K562 (cell line): ENCODE measurements around the gene MAGI2. TPM values are rescaled to one million over a fixed set of nuclear protein-coding genes. Genes with fewer than 3 reads are reported as not detected.

Experiments
- ATAC-seq: fragments of 200-7000 bp; cut with Tn5 transposase; 3 replicates; pipeline ENCODE4 v1.9.1; 2020; ENCODE audit warnings: moderate library complexity
- BruUV-seq: library from RNA; stranded (reverse); fragments of 400-500 nt; replicated peaks from 2 replicates; lab custom pipeline; 2021; lab: Mats Ljungman, UMichigan
- CTCF ChIA-PET: fragments of 300-600 bp; formaldehyde crosslinking; extraction: SDS; loops from one replicate; lab custom pipeline; 2021; ENCODE audit warnings: low intra/inter-chr PET ratio; lab: Yijun Ruan, JAX
- POLR2A ChIA-PET: fragments of 300-600, 350-650 bp; sonication (Branson Sonifier 250); formaldehyde crosslinking; extraction: SDS; loops from one replicate; lab custom pipeline; 2021; ENCODE audit warnings: antibody characterized with exemption, inconsistent platforms; lab: Yijun Ruan, JAX
- DNase-seq, 4 experiments: peaks; one replicate each; pipeline versions ENCODE4 v3.0.0 to v3.0.0-alpha.2; 2011 to 2018; ENCODE audit warnings: low spot score in 3 of 4, mixed read lengths in 3 of 4; ENCODE audit errors: extremely low read depth in 1 of 4
- FAIRE-seq: peaks from 2 replicates; lab custom pipeline; 2011; peaks lifted over from hg19 to GRCh38; lab: Jason Lieb, UNC
- H2AFZ ChIP-seq: 2 replicates; pipeline ENCODE4 v1.6.0; 2011; ENCODE audit warnings: low read depth, low read length, control low read depth, inconsistent platforms
- H3K27ac ChIP-seq: fragments of 200-600 bp; 3 replicates; pipeline ENCODE4 v1.8.0; 2011; ENCODE audit warnings: low read depth, mild to moderate bottlenecking, control low read depth, inconsistent platforms, low read length, moderate library complexity, mixed read lengths; ENCODE audit errors: extremely low read depth
- H3K27me3 ChIP-seq, 2 experiments: fragments of 300-600 bp in 1 of 2; 2 replicates in 1 of 2; 3 replicates in 1 of 2; pipeline versions ENCODE4 v1.6.0 to v1.8.0; 2011; ENCODE audit warnings: inconsistent platforms in 2 of 2, low read length in 2 of 2, mild to moderate bottlenecking in 1 of 2, mixed read lengths in 1 of 2, moderate library complexity in 1 of 2; ENCODE audit not compliant: control insufficient read depth in 2 of 2, insufficient read depth in 2 of 2
- H3K36me3 ChIP-seq: fragments of 300-600 bp; 3 replicates; pipeline ENCODE4 v1.8.0; 2011; ENCODE audit warnings: mild to moderate bottlenecking, low read length, inconsistent platforms; ENCODE audit not compliant: control insufficient read depth, insufficient read depth
- H3K4me1 ChIP-seq, 2 experiments: fragments of 200-600 bp in 1 of 2; replicated peaks in 1 of 2; 2 replicates in 1 of 2; 3 replicates in 1 of 2; pipeline versions ENCODE4 v1.5.1 to v1.8.0; 2011; ENCODE audit warnings: inconsistent platforms in 2 of 2, low read length in 2 of 2, mild to moderate bottlenecking in 1 of 2, mixed read lengths in 1 of 2, moderate library complexity in 1 of 2; ENCODE audit not compliant: control insufficient read depth in 2 of 2, insufficient read depth in 2 of 2
- H3K4me2 ChIP-seq: 2 replicates; pipeline ENCODE4 v1.6.1; 2011; ENCODE audit warnings: low read length, control low read depth, inconsistent platforms, mixed read lengths; ENCODE audit not compliant: insufficient read depth
- H3K4me3 ChIP-seq: fragments of 200-600 bp; sonication (generic), shearing (Covaris generic); 2 replicates; pipeline ENCODE4 v1.5.1; 2016; ENCODE audit warnings: control low read depth, inconsistent platforms
- H3K79me2 ChIP-seq: fragments of 200-600 bp; 3 replicates; pipeline ENCODE4 v1.8.0; 2011; ENCODE audit warnings: low read length, inconsistent platforms; ENCODE audit not compliant: control insufficient read depth, insufficient read depth
- H3K9ac ChIP-seq, 2 experiments: 2 replicates each; pipeline versions ENCODE4 v1.6.0 to v1.6.1; 2011; ENCODE audit warnings: low read depth in 2 of 2, low read length in 2 of 2, control low read depth in 1 of 2, inconsistent platforms in 1 of 2, mild to moderate bottlenecking in 1 of 2, mixed read lengths in 1 of 2; ENCODE audit not compliant: insufficient read depth in 1 of 2
- H3K9me1 ChIP-seq: one replicate; pipeline ENCODE4 v1.6.0; 2011; ENCODE audit warnings: inconsistent platforms, mild to moderate bottlenecking, low read length, moderate library complexity; ENCODE audit not compliant: control insufficient read depth, insufficient read depth
- H3K9me3 ChIP-seq: replicated peaks from 2 replicates; pipeline ENCODE4 v1.5.1; 2011; ENCODE audit warnings: low read depth, low read length, inconsistent platforms; ENCODE audit not compliant: control insufficient read depth, insufficient read depth
- H4K20me1 ChIP-seq: replicated peaks from 2 replicates; pipeline ENCODE4 v1.6.1; 2011; ENCODE audit warnings: low read length, inconsistent platforms, mixed read lengths; ENCODE audit not compliant: control insufficient read depth, insufficient read depth
- BRF1 ChIP-seq: IDR thresholded peaks from 3 replicates; pipeline ENCODE4 v1.6.1; 2011; ENCODE audit warnings: borderline replicate concordance, mild to moderate bottlenecking; ENCODE audit not compliant: insufficient read length; ENCODE audit errors: extremely low read depth
- KDM2B ChIP-seq: fragments of 250-450 bp; sonication (Bioruptor Pico); IDR thresholded peaks from 2 replicates; pipeline ENCODE4 v1.8.0; 2021; ENCODE audit warnings: mild to moderate bottlenecking, moderate library complexity
- KLF13 ChIP-seq: fragments of 450-650 bp; IDR thresholded peaks from 2 replicates; pipeline ENCODE4 v1.6.1; 2016; ENCODE audit warnings: missing genetic modification characterization, low read depth, mild to moderate bottlenecking, missing compliant biosample characterization, moderate library complexity, borderline replicate concordance
- RHOXF2B ChIP-seq: fragments of 250-450 bp; sonication (Bioruptor Pico); conservative IDR thresholded peaks from 2 replicates; pipeline ENCODE4 v1.5.1; 2021
- TCF7 ChIP-seq: sonication (generic); IDR thresholded peaks from 2 replicates; pipeline ENCODE4 v1.6.1; 2016; ENCODE audit warnings: antibody characterized with exemption, borderline replicate concordance
- ZNF407 ChIP-seq: fragments of 450-650 bp; IDR thresholded peaks from 2 replicates; pipeline ENCODE4 v1.6.1; 2016; ENCODE audit warnings: low read depth
- ZNF431 ChIP-seq: sonication (generic); formaldehyde crosslinking; IDR thresholded peaks from 2 replicates; pipeline ENCODE4 v1.8.0; 2022; ENCODE audit warnings: mild to moderate bottlenecking, missing genetic modification reagents
- ZNF583 ChIP-seq: fragments of 250-450 bp; sonication (Bioruptor Pico); IDR thresholded peaks from 2 replicates; pipeline ENCODE4 v1.4.0; 2020
- WGBS: fragments of 100-300 bp; shearing (Covaris generic); methylation state at CpG from one replicate; pipeline ENCODE4 v1.1.6; 2016; ENCODE audit warnings: low coverage, mixed read lengths; ENCODE audit not compliant: insufficient coverage; ENCODE audit errors: missing lambda C conversion rate; 5-methylcytosine and 5-hydroxymethylcytosine counted together
- in situ Hi-C: fragments of 300-500 bp; cut with MboI; formaldehyde crosslinking; loops from 4 replicates; pipeline ENCODE4 v1.15.0; 2018; ENCODE audit warnings: inconsistent platforms, mixed read lengths
- intact Hi-C: fragments of 100-400 bp; cut with micrococcal nuclease; formaldehyde crosslinking; loops from 2 replicates; pipeline ENCODE4 v1.14.2; 2022
- polyA plus RNA-seq, 8 experiments: library from polyadenylated mRNA; depleted of rRNA in 4 of 8; stranded (reverse) in 5 of 8; unstranded in 3 of 8; fragments of >200 nt; fragmentation: Nextera tagmentation in 2 of 8; fragmentation: Illumina TruSeq in 1 of 8; extraction: Ambion mirVana in 2 of 8; extraction: Trizol in 1 of 8; gene quantifications; 2 replicates each; pipeline versions ENCODE4 v1.2.1 to v1.2.3, GENCODE V29; 2011 to 2014; ENCODE audit warnings: inconsistent platforms in 1 of 8, missing spikeins in 1 of 8
- total RNA-seq, 7 experiments: library from RNA; depleted of rRNA in 6 of 7; stranded (reverse); fragments of >200 nt in 6 of 7; fragmentation: Illumina TruSeq in 2 of 7; extraction: Trizol in 2 of 7; gene quantifications; 2 replicates each; pipeline versions ENCODE4 v1.2.1 to v1.2.3, GENCODE V29; 2011 to 2021; ENCODE audit warnings: low replicate concordance in 1 of 7

MAGI2 gene
- total and polyA plus RNA-seq, 9 of the 15 experiments (the other 6 are each of a cell fraction or from before 2014, with no cell fraction given): 0.27 to 1.4 (median 0.70) TPM

GRCh38 chr7:78850093-78850740 is 603.2 kb downstream of the MAGI2 start:
- ChIA-PET POLR2A (no interaction called here), CTCF (no interaction called here)
- H4K20me1 ChIP-seq: no peaks in the 10 kb centered on the region
- no peak overlapping the region for H3K4me3 ChIP-seq
- no peaks in the 10 kb centered on the region for H3K79me2 ChIP-seq
- H3K9me1 ChIP-seq: no peaks in the 10 kb centered on the region
- FAIRE-seq (no peak), ATAC-seq (no peak), DNase-seq (no peak)
- H3K4me1 ChIP-seq: no peaks in the 10 kb centered on the region
- H3K9me3 ChIP-seq: no peaks in the 10 kb centered on the region; the same call in 1 of the 2 replicates
- no peak overlapping the region for H3K4me2 ChIP-seq
- intact Hi-C loops: no loop called here
- H3K36me3 ChIP-seq: no peaks in the 10 kb centered on the region
- no peaks in the 10 kb centered on the region for H3K27me3 ChIP-seq
- WGBS: 1% methylated on average over 3 of the region's 3 CpGs
- BruUV-seq: no TSS peak
- in situ Hi-C loops: no loop called here
- TF ChIP-seq KDM2B (CRISPR knock-in tag) (no peak), TCF7 (no peak), RHOXF2B (CRISPR knock-in tag) (no peak), KLF13 (tag) (no peak)
- TF ChIP-seq, all 486 proteins: peak for 0
- Histone ChIP-seq H3K9ac (no peak overlapping the region), H3K27ac (no peak overlapping the region), H2AFZ (no peak overlapping the region)

GRCh38 chr7:78845155-78845554 is 608.3 kb downstream of the MAGI2 start:
- in situ Hi-C loops: no loop called here
- Histone ChIP-seq H3K79me2 (no peaks in the 10 kb centered on the region), H3K4me1 (no peaks in the 10 kb centered on the region), H3K36me3 (no peaks in the 10 kb centered on the region), H3K27me3 (no peaks in the 10 kb centered on the region), H3K27ac (no peak overlapping the region), H3K4me3 (no peak overlapping the region), H4K20me1 (no peaks in the 10 kb centered on the region), H2AFZ (no peak overlapping the region), H3K9ac (no peak overlapping the region), H3K4me2 (no peak overlapping the region), H3K9me1 (no peaks in the 10 kb centered on the region), H3K9me3 (no peaks in the 10 kb centered on the region; the same call in 1 of the 2 replicates)
- 0% methylated on average over 1 of the region's 1 CpG for WGBS
- no peak for DNase-seq
- POLR2A ChIA-PET: no interaction called here
- intact Hi-C loops: no loop called here
- FAIRE-seq: no peak
- ATAC-seq: no peak
- TF ChIP-seq ZNF583 (CRISPR knock-in tag) (no peak), ZNF431 (no peak), ZNF407 (no peak), BRF1 (no peak)
- BruUV-seq: no TSS peak
- CTCF ChIA-PET: no interaction called here
